ENCODE measurements around the gene AMOTL1.

- TF ChIP-seq POLR2AphosphoS5 (IDR thresholded peaks at IDR 0.05) (no peak), CTCF (IDR thresholded peaks at IDR 0.05; ENCODE audit: poor library complexity, severe bottlenecking) (no peak), SMC3 (conservative IDR thresholded peaks at IDR 0.05; ENCODE audit: poor library complexity) (no peak), EZH2 (IDR thresholded peaks at IDR 0.05; ENCODE audit: borderline replicate concordance, insufficient read depth, low read length, poor library complexity, severe bottlenecking) (no peak), REST (IDR thresholded peaks at IDR 0.05; ENCODE audit: borderline replicate concordance) (no peak), EP300 (conservative IDR thresholded peaks at IDR 0.05; ENCODE audit: poor library complexity, severe bottlenecking) (no peak), TAF1 (IDR thresholded peaks at IDR 0.05; ENCODE audit: low read depth) (no peak), RAD21 (conservative IDR thresholded peaks at IDR 0.05) (no peak)
Observed at GRCh38 chr11:94838027-94838731, 70.0 kb downstream of the AMOTL1 start.
